A549 (cell line): Measurements from ENCODE around the gene TCFL5.

Source experiments
- CEBPB ChIP-seq, 2 experiments: fragments of >200 bp in 1 of 2; sonication (Bioruptor Twin) in 1 of 2; formaldehyde crosslinking in 1 of 2; IDR thresholded peaks; 2 replicates each; pipeline ENCODE4 v1.6.1; 2012 to 2016
- CHD4 ChIP-seq: fragments of 200-600 bp; sonication (generic); IDR thresholded peaks from 2 replicates; pipeline ENCODE4 v1.6.1; 2016; ENCODE audit warnings: antibody characterized with exemption, mild to moderate bottlenecking, borderline replicate concordance
- CTCF ChIP-seq: fragments of >200 bp; sonication (Bioruptor Twin); formaldehyde crosslinking; IDR thresholded peaks from 3 replicates; pipeline ENCODE4 v1.5.1; 2016
- ELK1 ChIP-seq: fragments of 150-350 bp; IDR thresholded peaks from 2 replicates; pipeline ENCODE4 v1.6.1; 2014; ENCODE audit warnings: low read depth, mild to moderate bottlenecking, low read length
- HOXA7 ChIP-seq: fragments of 250-450 bp; sonication (Bioruptor Pico); IDR thresholded peaks from 2 replicates; pipeline ENCODE4 v1.5.0; 2020; ENCODE audit warnings: mild to moderate bottlenecking, moderate library complexity
- JUNB ChIP-seq: fragments of >200 bp; sonication (Bioruptor Twin); formaldehyde crosslinking; IDR thresholded peaks from 2 replicates; pipeline ENCODE4 v1.6.1; 2016
- KDM1A ChIP-seq: fragments of 200-600 bp; sonication (generic); IDR thresholded peaks from 2 replicates; pipeline ENCODE4 v1.6.1; 2016; ENCODE audit warnings: low read depth, mild to moderate bottlenecking
- NR3C1 ChIP-seq: fragments of >200 bp; sonication (Bioruptor Twin); formaldehyde crosslinking; IDR thresholded peaks from 3 replicates; pipeline ENCODE4 v1.6.1; 2017
- POLR2A ChIP-seq: IDR thresholded peaks from 2 replicates; pipeline ENCODE4 v1.6.1; 2012; ENCODE audit warnings: mild to moderate bottlenecking, low read length
- RAD21 ChIP-seq, 2 experiments: fragments of >200 bp in 1 of 2; sonication (Bioruptor Twin) in 1 of 2; formaldehyde crosslinking in 1 of 2; IDR thresholded peaks in 1 of 2; conservative IDR thresholded peaks in 1 of 2; 2 replicates in 1 of 2; 3 replicates in 1 of 2; pipeline ENCODE4 v1.6.1; 2012 to 2018; ENCODE audit warnings: inconsistent platforms in 1 of 2
- RARB ChIP-seq: fragments of 250-450 bp; sonication (Bioruptor Pico); IDR thresholded peaks from 2 replicates; pipeline ENCODE4 v1.8.0; 2021; ENCODE audit warnings: mild to moderate bottlenecking, moderate library complexity
- RCOR1 ChIP-seq: fragments of 150-350 bp; IDR thresholded peaks from 2 replicates; pipeline ENCODE4 v1.6.1; 2014; ENCODE audit warnings: antibody characterized with exemption, low read length, low read depth
- SMC3 ChIP-seq: fragments of >200 bp; sonication (Bioruptor Twin); formaldehyde crosslinking; IDR thresholded peaks from 3 replicates; pipeline ENCODE4 v1.6.1; 2018; ENCODE audit warnings: inconsistent platforms
- SREBF2 ChIP-seq: fragments of 450-650 bp; IDR thresholded peaks from 2 replicates; pipeline ENCODE4 v1.6.1; 2014; ENCODE audit warnings: mild to moderate bottlenecking, moderate library complexity

GRCh38 chr20:62873280-62873679 lies 11.7 kb upstream of the TCFL5 start:
- TF ChIP-seq RCOR1 (no peak), RAD21 (conservative IDR thresholded peaks at IDR 0.05 in 1 of 2, IDR thresholded peaks at IDR 0.05 in 1 of 2) (no peak), CTCF (no peak), POLR2A (no peak), KDM1A (no peak), RARB (CRISPR knock-in tag) (no peak), HOXA7 (CRISPR knock-in tag) (no peak), ELK1 (no peak), CEBPB (IDR thresholded peaks at IDR 0.05) (no peak), SMC3 (no peak), NR3C1 (no peak), SREBF2 (no peak), CHD4 (no peak), JUNB (no peak)
